ENCODE data around the gene PHRF1. TPM values are rescaled to one million over a fixed set of nuclear protein-coding genes. Genes with fewer than 3 reads are reported as not detected.

Gene PHRF1
- polyA plus RNA-seq, 1 of the 3 experiments (the other 2 are of a cell fraction) = 22.7 TPM

- CTCF ChIA-PET = interaction anchor here (0.7 to 1.6 kb wide), 7 partner anchors 9 to 127 kb away, joined by 3 to 12 read pairs (median 3); no protein-coding TSS in a partner anchor
- Histone ChIP-seq H2AFZ (ENCODE audit: low read depth) (peak within 1 kb of the TSS; percentile 2; the same call in 1 of the 2 replicates), H3K36me3 (replicated peaks in 1 of 2; ENCODE audit: control insufficient read depth in 1 of 2, insufficient read depth in 2 of 2, low read length in 1 of 2) (peaks cover 0 to 27% of the 10 kb centered on the region in 2 experiments), H3K79me2 (ENCODE audit: insufficient read depth) (peaks cover 15% of the 10 kb centered on the region), H3K4me2 (peak within 1 kb of the TSS; percentile 99), H3K4me3 (ENCODE audit: low read depth in 2 of 2, low read length in 1 of 2) (peak within 1 kb of the TSS; percentile 88 to 92), H3K9me3 (no peaks in the 10 kb centered on the region), H3K4me1 (ENCODE audit: control insufficient read depth in 1 of 2, insufficient read depth in 2 of 2, low read depth in 1 of 2, low read length in 1 of 2) (peaks cover 0 to 12% of the 10 kb centered on the region in 2 experiments; a peak in 1 of 4 replicates), H4K20me1 (ENCODE audit: insufficient read depth) (peaks cover 10% of the 10 kb centered on the region; the same call in 1 of the 2 replicates), H3K27ac (ENCODE audit: low read depth in 2 of 2, low read length in 1 of 2) (peak within 1 kb of the TSS; percentile 45 to 89; a peak in 3 of 4 replicates), H3K9me2 (no peaks in the 10 kb centered on the region), H3F3A (replicated peaks; ENCODE audit: insufficient read depth) (no peaks in the 10 kb centered on the region), H3K9ac (peak within 1 kb of the TSS; percentile 79), H3K27me3 (ENCODE audit: insufficient read depth) (no peaks in the 10 kb centered on the region)
- POLR2A ChIA-PET = interaction anchor here (1.2 kb wide), 1 partner anchor 19 kb away, joined by 4 read pairs; no protein-coding TSS in a partner anchor
- peak; percentile 100 for DNase-seq
- 12% methylated on average over 29 of the region's 97 CpGs for WGBS (ENCODE audit: low lambda C conversion rate)
- TF ChIP-seq FOXJ3 (CRISPR knock-in tag; IDR thresholded peaks at IDR 0.05) (0 out of 2 replicates have a peak, but pooled peaks have one; percentile 17), TAF1 (IDR thresholded peaks at IDR 0.05; ENCODE audit: borderline replicate concordance, low read depth, low read length) (peak; percentile 80), GABPA (IDR thresholded peaks at IDR 0.05; ENCODE audit: low read depth) (peak; percentile 78), PBX3 (IDR thresholded peaks at IDR 0.05) (peak; percentile 99), SIN3A (IDR thresholded peaks at IDR 0.05; ENCODE audit: borderline replicate concordance, low read depth, low read length) (no peak; the same call in 1 of the 2 replicates), IRF3 (IDR thresholded peaks at IDR 0.05; ENCODE audit: low read depth, low read length) (peak; percentile 84), CHD2 (IDR thresholded peaks at IDR 0.05; ENCODE audit: low read length, partially characterized antibody) (peak; percentile 65), NRF1 (IDR thresholded peaks at IDR 0.05; ENCODE audit: low read depth, low read length) (peak; percentile 76), REST (IDR thresholded peaks at IDR 0.05; ENCODE audit: low read depth, low read length) (no peak), RFX5 (IDR thresholded peaks at IDR 0.05; ENCODE audit: low read length) (no peak), CTCF (IDR thresholded peaks at IDR 0.05) (no peak), MXI1 (IDR thresholded peaks at IDR 0.05; ENCODE audit: low read depth, low read length) (no peak), ELF1 (IDR thresholded peaks at IDR 0.05) (peak; percentile 64; the same call in 1 of the 2 replicates), POLR2AphosphoS5 (IDR thresholded peaks at IDR 0.05; ENCODE audit: low read depth, low read length) (peak; percentile 90)
These were observed 40.5 kb upstream of the PHRF1 start, which contains the start of gene HRAS for GRCh38 chr11:535519-536454. HRAS (minus strand) TSS chr11:535576.
